Peyer's patch (tissue), 4 donors: Measurements from ENCODE around the gene LMO1. TPM values are rescaled to one million over a fixed set of nuclear protein-coding genes. Genes with fewer than 3 reads are reported as not detected.
A peak's percentile ranks its signal among the peaks of the same experiment; 100 is the strongest.

Experiments used
- DNase-seq, 3 donors: peaks; one replicate each; pipeline ENCODE4 v3.0.0-alpha.2; 2017 to 2019
- H3K27ac ChIP-seq, 4 donors: fragments of 200-600 bp; sonication (generic); one replicate each; pipeline ENCODE4 v1.5.1; 2016 to 2019
- H3K27me3 ChIP-seq, 2 donors: fragments of 200-600 bp; sonication (generic); one replicate each; pipeline ENCODE4 v1.5.1; 2019
- H3K36me3 ChIP-seq, 3 donors: fragments of 200-600 bp; sonication (generic); one replicate each; pipeline ENCODE4 v1.5.1; 2016 to 2019
- H3K4me1 ChIP-seq, 4 donors: fragments of 200-600 bp; sonication (generic); one replicate each; pipeline ENCODE4 v1.5.1; 2016 to 2019
- H3K4me3 ChIP-seq, 4 donors: fragments of 200-600 bp; sonication (generic); 1 replicate in 3 of 4; 2 replicates in 1 of 4; pipeline ENCODE4 v1.5.1; 2016 to 2019; ENCODE audit warnings: mild to moderate bottlenecking in 1 of 4
- H3K9me3 ChIP-seq, 4 donors: fragments of 200-600 bp; sonication (generic); one replicate each; pipeline ENCODE4 v1.5.1; 2016 to 2019; ENCODE audit warnings: mild to moderate bottlenecking in 1 of 4
- POLR2A ChIP-seq, 2 donors: fragments of 450-650 bp; IDR thresholded peaks; one replicate each; pipeline ENCODE4 v1.5.1; 2017; ENCODE audit warnings: antibody characterized with exemption in 2 of 2, mild to moderate bottlenecking in 2 of 2, moderate library complexity in 2 of 2
- total RNA-seq, 4 donors: library from RNA; depleted of rRNA; stranded (reverse); fragments of >200 nt; gene quantifications; one replicate each; pipeline ENCODE4 v1.1.0, GENCODE V29; 2016
- TF ChIP-seq, protein P1 (sequence below), 6 experiments: fragments of 450-650 bp in 4 of 6; fragments of 200-600 bp in 2 of 6; sonication (generic) in 1 of 6; IDR thresholded peaks; one replicate each; pipeline ENCODE4 v1.5.1; 2017 to 2019; ENCODE audit warnings: antibody characterized with exemption in 6 of 6, mild to moderate bottlenecking in 3 of 6, moderate library complexity in 1 of 6

Gene LMO1
- total RNA-seq, 4 donors from 2014 or later = not detected

- Histone ChIP-seq H3K36me3 (no peaks in the 10 kb centered on the region), H3K27ac (no peak overlapping the region), H3K27me3 (no peaks in the 10 kb centered on the region), H3K4me1 (no peaks in the 10 kb centered on the region), H3K9me3 (no peaks in the 10 kb centered on the region), H3K4me3 (no peak overlapping the region)
- TF ChIP-seq, protein P1, sequence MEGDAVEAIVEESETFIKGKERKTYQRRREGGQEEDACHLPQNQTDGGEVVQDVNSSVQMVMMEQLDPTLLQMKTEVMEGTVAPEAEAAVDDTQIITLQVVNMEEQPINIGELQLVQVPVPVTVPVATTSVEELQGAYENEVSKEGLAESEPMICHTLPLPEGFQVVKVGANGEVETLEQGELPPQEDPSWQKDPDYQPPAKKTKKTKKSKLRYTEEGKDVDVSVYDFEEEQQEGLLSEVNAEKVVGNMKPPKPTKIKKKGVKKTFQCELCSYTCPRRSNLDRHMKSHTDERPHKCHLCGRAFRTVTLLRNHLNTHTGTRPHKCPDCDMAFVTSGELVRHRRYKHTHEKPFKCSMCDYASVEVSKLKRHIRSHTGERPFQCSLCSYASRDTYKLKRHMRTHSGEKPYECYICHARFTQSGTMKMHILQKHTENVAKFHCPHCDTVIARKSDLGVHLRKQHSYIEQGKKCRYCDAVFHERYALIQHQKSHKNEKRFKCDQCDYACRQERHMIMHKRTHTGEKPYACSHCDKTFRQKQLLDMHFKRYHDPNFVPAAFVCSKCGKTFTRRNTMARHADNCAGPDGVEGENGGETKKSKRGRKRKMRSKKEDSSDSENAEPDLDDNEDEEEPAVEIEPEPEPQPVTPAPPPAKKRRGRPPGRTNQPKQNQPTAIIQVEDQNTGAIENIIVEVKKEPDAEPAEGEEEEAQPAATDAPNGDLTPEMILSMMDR (IDR thresholded peaks at IDR 0.05) = no peak
- TF ChIP-seq POLR2A (IDR thresholded peaks at IDR 0.05) = no peak
- DNase-seq = no peak
Observed at GRCh38 chr11:8221046-8221723, 42.5 kb downstream of the LMO1 start.

- no peak for TF ChIP-seq POLR2A (IDR thresholded peaks at IDR 0.05)
- TF ChIP-seq, protein P1 (IDR thresholded peaks at IDR 0.05) = no peak
- Histone ChIP-seq H3K4me3 (no peak overlapping the region), H3K9me3 (no peaks in the 10 kb centered on the region), H3K4me1 (no peaks in the 10 kb centered on the region), H3K27ac (no peak overlapping the region), H3K36me3 (no peaks in the 10 kb centered on the region), H3K27me3 (no peaks in the 10 kb centered on the region)
- no peak for DNase-seq
Observed at GRCh38 chr11:8220261-8221045, 43.2 kb downstream of the LMO1 start.

DNA sequence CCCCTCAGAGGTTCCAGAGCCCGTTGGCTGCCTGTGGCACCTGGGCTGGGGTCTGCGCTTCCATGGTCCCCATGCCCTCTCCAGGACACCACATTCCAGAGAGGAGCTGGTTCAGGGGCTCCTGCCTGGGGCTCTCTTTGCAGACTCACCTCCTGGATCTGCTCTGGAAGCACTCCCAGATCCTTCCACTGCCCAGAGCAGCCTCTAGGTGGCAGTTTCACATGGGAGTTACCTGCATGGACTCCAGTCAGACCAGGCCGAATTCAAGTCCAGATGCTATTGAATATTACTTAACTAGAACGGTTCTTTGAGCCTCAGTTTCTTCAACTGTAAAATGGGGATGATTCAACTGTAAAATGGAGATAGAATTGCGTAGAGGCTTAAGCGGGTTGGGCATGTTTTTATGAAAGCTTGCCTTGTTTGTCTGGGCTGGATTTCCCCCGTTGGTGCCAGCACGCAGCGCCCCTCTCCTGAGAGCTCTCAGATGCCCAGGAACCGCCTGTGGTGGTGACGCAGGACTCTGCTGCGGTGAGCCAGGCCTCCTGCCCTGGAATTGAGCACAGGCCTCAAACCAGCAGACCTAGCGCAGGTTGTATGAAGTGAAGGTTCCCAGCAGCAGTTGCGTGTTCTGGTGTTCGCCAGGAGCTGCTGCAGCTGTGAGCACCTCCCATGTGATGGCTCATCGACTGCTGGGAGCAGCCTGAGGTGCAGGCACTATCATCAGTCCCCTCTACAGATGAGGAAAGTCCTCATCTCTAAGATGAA, 44.2 kb downstream of the LMO1 start:
- H3K4me3 ChIP-seq = no peak overlapping the region
- DNase-seq = peak in 2 of 3 donors; percentile 22 to 79
- no peaks in the 10 kb centered on the region for H3K9me3 ChIP-seq
- no peak overlapping the region for H3K27ac ChIP-seq
- H3K4me1 ChIP-seq = no peaks in the 10 kb centered on the region
- H3K36me3 ChIP-seq = no peaks in the 10 kb centered on the region
- TF ChIP-seq, protein P1 (IDR thresholded peaks at IDR 0.05) = peak in 5 of 6 experiments; percentile 23 to 58 (median 51)
- no peak for TF ChIP-seq POLR2A (IDR thresholded peaks at IDR 0.05)
- H3K27me3 ChIP-seq = no peaks in the 10 kb centered on the region

- no peaks in the 10 kb centered on the region for H3K27me3 ChIP-seq
- no peak overlapping the region for H3K4me3 ChIP-seq
- TF ChIP-seq, protein P1 (IDR thresholded peaks at IDR 0.05) = no peak
- TF ChIP-seq POLR2A (IDR thresholded peaks at IDR 0.05) = no peak
- H3K9me3 ChIP-seq = no peaks in the 10 kb centered on the region
- H3K36me3 ChIP-seq = no peaks in the 10 kb centered on the region
- DNase-seq = peak in 1 of 3 donors; percentile 32
- no peaks in the 10 kb centered on the region for H3K4me1 ChIP-seq
- no peak overlapping the region for H3K27ac ChIP-seq
Observed at GRCh38 chr11:8218840-8219239, 44.8 kb downstream of the LMO1 start.

DNA sequence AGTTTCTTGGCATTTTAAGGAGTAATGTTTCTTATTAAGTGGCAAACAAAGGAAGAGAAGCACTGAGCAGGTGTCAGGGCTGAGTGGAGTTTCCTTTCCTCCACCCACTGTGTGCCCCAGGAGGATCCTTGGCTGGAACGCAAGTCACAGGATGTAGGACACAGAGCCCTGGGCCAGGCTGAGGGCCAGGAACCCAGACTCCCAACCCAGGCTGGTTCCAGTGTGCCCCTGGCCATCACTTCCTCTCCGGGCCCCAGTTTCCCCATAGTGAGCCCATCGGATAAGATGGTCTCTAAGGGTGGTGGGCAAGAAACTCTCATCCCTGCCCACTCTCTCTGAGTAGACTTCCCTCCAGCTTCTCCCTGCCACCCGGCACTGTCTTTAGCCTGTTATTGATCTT, 45.3 kb downstream of the LMO1 start:
- no peaks in the 10 kb centered on the region for H3K27me3 ChIP-seq
- TF ChIP-seq, protein P1 (IDR thresholded peaks at IDR 0.05) = no peak
- TF ChIP-seq POLR2A (IDR thresholded peaks at IDR 0.05) = no peak
- peak in 1 of 3 donors; percentile 26 for DNase-seq

More for the DNA sequence above, 45.3 kb downstream of the LMO1 start:
- no peak overlapping the region for H3K4me3 ChIP-seq
- no peaks in the 10 kb centered on the region for H3K9me3 ChIP-seq
- no peaks in the 10 kb centered on the region for H3K36me3 ChIP-seq
- no peaks in the 10 kb centered on the region for H3K4me1 ChIP-seq
- H3K27ac ChIP-seq = no peak overlapping the region
